Loucy (cell line): ENCODE measurements around the gene ARHGAP28.

Experiments
- H2AFZ ChIP-seq: fragments of 200-600 bp; sonication (generic); 2 replicates; pipeline ENCODE4 v1.6.0; 2016; ENCODE audit warnings: antibody characterized with exemption, mild to moderate bottlenecking, low read length, moderate library complexity
- H3F3A ChIP-seq: fragments of 200-600 bp; 2 replicates; pipeline ENCODE4 v1.6.0; 2016; ENCODE audit warnings: antibody characterized with exemption, low read depth, mild to moderate bottlenecking
- H3K27me3 ChIP-seq: fragments of 200-600 bp; sonication (generic); 2 replicates; pipeline ENCODE4 v1.6.1; 2014; ENCODE audit warnings: low read length, mild to moderate bottlenecking; ENCODE audit not compliant: insufficient read depth, poor library complexity, severe bottlenecking
- H3K36me3 ChIP-seq: fragments of 200-600 bp; sonication (generic); 2 replicates; pipeline ENCODE4 v1.6.1; 2016; ENCODE audit warnings: low read length; ENCODE audit not compliant: insufficient read depth
- H3K4me1 ChIP-seq: fragments of 200-600 bp; sonication (generic); 2 replicates; pipeline ENCODE4 v1.5.1; 2014; ENCODE audit warnings: low read length, mild to moderate bottlenecking; ENCODE audit not compliant: insufficient read depth, poor library complexity, severe bottlenecking
- H3K4me2 ChIP-seq: fragments of 200-600 bp; sonication (generic); 2 replicates; pipeline ENCODE4 v1.6.0; 2014; ENCODE audit warnings: antibody characterized with exemption, low read length, low read depth, mild to moderate bottlenecking; ENCODE audit not compliant: poor library complexity, severe bottlenecking
- H3K4me3 ChIP-seq: fragments of 200-600 bp; sonication (generic); 2 replicates; pipeline ENCODE4 v1.5.1; 2014; ENCODE audit warnings: low read length, mild to moderate bottlenecking, mixed read lengths; ENCODE audit not compliant: poor library complexity, severe bottlenecking
- H3K79me2 ChIP-seq: fragments of 200-600 bp; sonication (generic); 2 replicates; pipeline ENCODE4 v1.6.1; 2014; ENCODE audit warnings: low read length; ENCODE audit not compliant: insufficient read depth
- H3K9ac ChIP-seq: fragments of 200-600 bp; sonication (generic); 2 replicates; pipeline ENCODE4 v1.6.0; 2014; ENCODE audit warnings: mild to moderate bottlenecking, low read depth, low read length, moderate library complexity; ENCODE audit not compliant: poor library complexity, severe bottlenecking
- H3K9me2 ChIP-seq: fragments of 200-600 bp; sonication (generic); replicated peaks from 2 replicates; pipeline ENCODE4 v1.6.1; 2016; ENCODE audit warnings: low read depth, low read length, mixed read lengths
- H3K9me3 ChIP-seq: fragments of 200-600 bp; sonication (generic); 2 replicates; pipeline ENCODE4 v1.6.1; 2014; ENCODE audit warnings: mild to moderate bottlenecking, antibody characterized with exemption, low read length, low read depth; ENCODE audit not compliant: insufficient read depth
- H4K20me1 ChIP-seq: fragments of 200-600 bp; sonication (generic); 2 replicates; pipeline ENCODE4 v1.6.0; 2014; ENCODE audit warnings: antibody characterized with exemption, low read length, mild to moderate bottlenecking; ENCODE audit not compliant: insufficient read depth, poor library complexity, severe bottlenecking
- CTCF ChIP-seq: fragments of 200-600 bp; sonication (generic); conservative IDR thresholded peaks from 2 replicates; pipeline ENCODE4 v1.5.1; 2014; ENCODE audit warnings: mild to moderate bottlenecking, antibody characterized with exemption, low read length
- EZH2phosphoT487 ChIP-seq: fragments of 200-600 bp; IDR thresholded peaks from 2 replicates; pipeline ENCODE4 v1.6.1; 2018; ENCODE audit warnings: antibody characterized with exemption, mild to moderate bottlenecking, moderate library complexity, borderline replicate concordance

ARHGAP28 gene

GRCh38 chr18:6746386-6746960 is 17.0 kb downstream of the ARHGAP28 start:
- Histone ChIP-seq H4K20me1 (no peaks in the 10 kb centered on the region), H3F3A (no peaks in the 10 kb centered on the region), H3K9me3 (peaks cover 7% of the 10 kb centered on the region; the same call in 1 of the 2 replicates), H3K9me2 (no peaks in the 10 kb centered on the region), H2AFZ (no peak overlapping the region), H3K79me2 (no peaks in the 10 kb centered on the region), H3K36me3 (no peaks in the 10 kb centered on the region), H3K4me2 (no peak overlapping the region), H3K4me3 (no peak overlapping the region), H3K9ac (no peak overlapping the region), H3K27me3 (no peaks in the 10 kb centered on the region), H3K4me1 (no peaks in the 10 kb centered on the region)
- TF ChIP-seq EZH2phosphoT487, result no peak
- no peak for TF ChIP-seq CTCF

GRCh38 chr18:6747646-6748045 is 18.1 kb downstream of the ARHGAP28 start:
- Histone ChIP-seq H3K4me2 (no peak overlapping the region), H4K20me1 (no peaks in the 10 kb centered on the region), H3K9ac (no peak overlapping the region), H3K4me3 (no peak overlapping the region), H3K4me1 (no peaks in the 10 kb centered on the region), H3K27me3 (no peaks in the 10 kb centered on the region), H3K9me2 (no peaks in the 10 kb centered on the region), H3K36me3 (no peaks in the 10 kb centered on the region), H3F3A (no peaks in the 10 kb centered on the region), H3K9me3 (peaks cover 7% of the 10 kb centered on the region; the same call in 1 of the 2 replicates), H3K79me2 (no peaks in the 10 kb centered on the region), H2AFZ (no peak overlapping the region)
- TF ChIP-seq EZH2phosphoT487 (no peak), CTCF (no peak)

GRCh38 chr18:6748241-6748640 is 18.7 kb downstream of the ARHGAP28 start:
- Histone ChIP-seq H3K9ac (no peak overlapping the region), H3K4me2 (no peak overlapping the region), H3K4me3 (no peak overlapping the region), H4K20me1 (no peaks in the 10 kb centered on the region), H3K9me3 (peaks cover 7% of the 10 kb centered on the region; the same call in 1 of the 2 replicates), H3K36me3 (no peaks in the 10 kb centered on the region), H3F3A (no peaks in the 10 kb centered on the region), H3K4me1 (no peaks in the 10 kb centered on the region), H3K27me3 (no peaks in the 10 kb centered on the region), H3K79me2 (no peaks in the 10 kb centered on the region), H3K9me2 (no peaks in the 10 kb centered on the region), H2AFZ (no peak overlapping the region)
- TF ChIP-seq EZH2phosphoT487 (no peak), CTCF (no peak)
